HG02870 (cell line): Measurements from ENCODE around the gene ATXN7L1.

Experiments used
- ATAC-seq: cut with Tn5 transposase; IDR thresholded peaks from one replicate; pipeline ENCODE4 v1.9.1; 2021; ENCODE audit warnings: mild to moderate bottlenecking, moderate library complexity; ENCODE audit not compliant: unreplicated experiment

Gene ATXN7L1

GRCh38 chr7:105682341-105683060 lies 193.9 kb downstream of the ATXN7L1 start:
- ATAC-seq, result no peak

- no peak for ATAC-seq
Observed at GRCh38 chr7:105680505-105681187, 195.8 kb downstream of the ATXN7L1 start.

- ATAC-seq, result no peak
Observed at GRCh38 chr7:105678811-105679495, 197.4 kb downstream of the ATXN7L1 start.

- ATAC-seq, result no peak
Observed at GRCh38 chr7:105677817-105678573, 198.4 kb downstream of the ATXN7L1 start.

GRCh38 chr7:105677410-105677730 lies 199.0 kb downstream of the ATXN7L1 start:
- ATAC-seq, result no peak

- ATAC-seq, result no peak
Observed at GRCh38 chr7:105675934-105676371, 200.4 kb downstream of the ATXN7L1 start.

- ATAC-seq, result no peak
Observed at GRCh38 chr7:105674200-105674920, 202.0 kb downstream of the ATXN7L1 start.

GRCh38 chr7:105673367-105674084 lies 202.9 kb downstream of the ATXN7L1 start:
- ATAC-seq, result no peak

GRCh38 chr7:105672801-105673200 lies 203.6 kb downstream of the ATXN7L1 start:
- ATAC-seq, result no peak

GRCh38 chr7:105666324-105666723 lies 210.1 kb downstream of the ATXN7L1 start:
- ATAC-seq, result no peak

GRCh38 chr7:105665684-105666083 lies 210.7 kb downstream of the ATXN7L1 start:
- ATAC-seq, result no peak

GRCh38 chr7:105664816-105665525 lies 211.4 kb downstream of the ATXN7L1 start:
- ATAC-seq, result no peak

GRCh38 chr7:105662998-105663397 lies 213.4 kb downstream of the ATXN7L1 start:
- no peak for ATAC-seq

- no peak for ATAC-seq
Observed at GRCh38 chr7:105661625-105662024, 214.8 kb downstream of the ATXN7L1 start.

GRCh38 chr7:105656922-105657521 lies 219.4 kb downstream of the ATXN7L1 start:
- no peak for ATAC-seq

GRCh38 chr7:105655500-105656380 lies 220.7 kb downstream of the ATXN7L1 start:
- no peak for ATAC-seq

GRCh38 chr7:105655067-105655466 lies 221.3 kb downstream of the ATXN7L1 start:
- no peak for ATAC-seq

- no peak for ATAC-seq
Observed at GRCh38 chr7:105654095-105654686, 222.2 kb downstream of the ATXN7L1 start.
